HepG2 (cell line): Measurements from ENCODE around the gene SNRPB2. TPM values are rescaled to one million over a fixed set of nuclear protein-coding genes. Genes with fewer than 3 reads are reported as not detected.

Experiments used
- ATAC-seq: fragments of 200-7000 bp; cut with Tn5 transposase; 3 replicates; pipeline ENCODE4 v1.9.1; 2020; ENCODE audit warnings: mild to moderate bottlenecking, moderate library complexity
- BruUV-seq: library from RNA; stranded (reverse); fragments of 400-500 nt; replicated peaks from 2 replicates; lab custom pipeline; 2021; lab: Mats Ljungman, UMichigan
- CTCF ChIA-PET: fragments of 300-600 bp; formaldehyde crosslinking; extraction: SDS; loops from one replicate; lab custom pipeline; 2021; ENCODE audit warnings: low total read pairs, inconsistent platforms, low intra/inter-chr PET ratio; lab: Yijun Ruan, JAX
- POLR2A ChIA-PET: fragments of 350-600 bp; sonication (Branson Sonifier 250); formaldehyde crosslinking; loops from one replicate; lab custom pipeline; 2020; ENCODE audit warnings: antibody characterized with exemption, inconsistent platforms; lab: Yijun Ruan, JAX
- DNase-seq: peaks from one replicate; pipeline ENCODE4 v3.0.0-alpha.2; 2015; ENCODE audit warnings: low spot score
- FAIRE-seq: peaks from 3 replicates; lab custom pipeline; 2011; peaks lifted over from hg19 to GRCh38; lab: Jason Lieb, UNC
- H2AFZ ChIP-seq: one replicate; pipeline ENCODE4 v1.6.1; 2011; ENCODE audit warnings: low read length, inconsistent platforms
- H3K27ac ChIP-seq: fragments of 300-600 bp; 3 replicates; pipeline ENCODE4 v1.8.0; 2011; ENCODE audit warnings: mixed run types, mild to moderate bottlenecking, mixed read lengths, low read length, inconsistent platforms; ENCODE audit not compliant: insufficient read depth; ENCODE audit errors: extremely low read length
- H3K27me3 ChIP-seq, 2 experiments: fragments of 200-600 bp in 1 of 2; 2 replicates in 1 of 2; 3 replicates in 1 of 2; pipeline versions ENCODE4 v1.6.0 to v1.8.0; 2011; ENCODE audit warnings: low read length in 2 of 2, mild to moderate bottlenecking in 2 of 2, moderate library complexity in 2 of 2, inconsistent platforms in 1 of 2; ENCODE audit not compliant: insufficient read depth in 2 of 2, control insufficient read depth in 1 of 2
- H3K36me3 ChIP-seq, 2 experiments: fragments of 200-600 bp in 1 of 2; replicated peaks in 1 of 2; 2 replicates in 1 of 2; 3 replicates in 1 of 2; pipeline versions ENCODE4 v1.5.1 to v1.8.0; 2011; ENCODE audit warnings: low read length in 2 of 2, inconsistent platforms in 1 of 2; ENCODE audit not compliant: insufficient read depth in 2 of 2, control insufficient read depth in 1 of 2
- H3K4me1 ChIP-seq: 2 replicates; pipeline ENCODE4 v1.5.1; 2012; ENCODE audit warnings: low read length, inconsistent platforms; ENCODE audit not compliant: insufficient read depth
- H3K4me2 ChIP-seq: 2 replicates; pipeline ENCODE4 v1.6.0; 2011; ENCODE audit warnings: low read depth, low read length, inconsistent platforms
- H3K4me3 ChIP-seq, 3 experiments: fragments of 200-600 bp in 1 of 3; sonication (generic), shearing (Covaris generic) in 1 of 3; replicated peaks in 1 of 3; 2 replicates each; pipeline ENCODE4 v1.5.1; 2011 to 2016; ENCODE audit warnings: low read length in 3 of 3, inconsistent platforms in 2 of 3, low read depth in 2 of 3, mild to moderate bottlenecking in 2 of 3, control low read depth in 1 of 3, mixed read lengths in 1 of 3; ENCODE audit not compliant: insufficient read depth in 1 of 3
- H3K79me2 ChIP-seq: one replicate; pipeline ENCODE4 v1.6.1; 2011; ENCODE audit warnings: low read length, inconsistent platforms; ENCODE audit not compliant: insufficient read depth
- H3K9ac ChIP-seq: 2 replicates; pipeline ENCODE4 v1.6.0; 2011; ENCODE audit warnings: mild to moderate bottlenecking, low read depth, low read length, inconsistent platforms; ENCODE audit not compliant: insufficient read depth
- H3K9me3 ChIP-seq: 2 replicates; pipeline ENCODE4 v1.5.1; 2012; ENCODE audit warnings: mild to moderate bottlenecking, low read length
- H4K20me1 ChIP-seq: 2 replicates; pipeline ENCODE4 v1.6.0; 2011; ENCODE audit warnings: inconsistent platforms, mild to moderate bottlenecking, low read length, moderate library complexity; ENCODE audit not compliant: insufficient read depth
- GFI1 ChIP-seq: sonication (generic); formaldehyde crosslinking; IDR thresholded peaks from 2 replicates; pipeline ENCODE4 v1.5.0; 2020; ENCODE audit warnings: missing genetic modification reagents, mild to moderate bottlenecking, borderline replicate concordance
- ISX ChIP-seq: sonication (generic); formaldehyde crosslinking; conservative IDR thresholded peaks from 2 replicates; pipeline ENCODE4 v1.5.0; 2020; ENCODE audit warnings: missing genetic modification reagents
- MAFF ChIP-seq: IDR thresholded peaks from 2 replicates; pipeline ENCODE4 v1.6.1; 2011; ENCODE audit warnings: low read depth, low read length, improper control_type of control experiment
- MAFK ChIP-seq, 2 experiments: IDR thresholded peaks in 1 of 2; conservative IDR thresholded peaks in 1 of 2; 2 replicates each; pipeline ENCODE4 v1.6.1; 2011; ENCODE audit warnings: improper control_type of control experiment in 2 of 2, low read length in 2 of 2
- ZBTB49 ChIP-seq: sonication (generic); formaldehyde crosslinking; IDR thresholded peaks from 2 replicates; pipeline ENCODE4 v1.4.0; 2020; ENCODE audit warnings: missing genetic modification reagents, borderline replicate concordance
- ZNF382 ChIP-seq: sonication (generic); formaldehyde crosslinking; IDR thresholded peaks from 2 replicates; pipeline ENCODE4 v1.5.0; 2020; ENCODE audit warnings: missing genetic modification reagents, mild to moderate bottlenecking, borderline replicate concordance
- in situ Hi-C: cut with HindIII; loops from 2 replicates; pipeline ENCODE4 v1.10.0; 2017; ENCODE audit warnings: low pct_unique_long_range_greater_than_20kb; ENCODE audit not compliant: extremely low pct_ligation_motif_present
- intact Hi-C: fragments of 100-400 bp; cut with micrococcal nuclease; formaldehyde crosslinking; loops from one replicate; pipeline ENCODE4 v1.10.0; 2022; ENCODE audit not compliant: unreplicated experiment
- polyA plus RNA-seq, 8 experiments: library from polyadenylated mRNA; depleted of rRNA in 3 of 8; stranded (reverse) in 7 of 8; unstranded in 1 of 8; fragments of >200 nt; fragmentation: Illumina TruSeq in 4 of 8; extraction: Trizol in 4 of 8; gene quantifications; 2 replicates each; pipeline versions ENCODE4 v1.2.1 to v1.2.3, GENCODE V29; 2011 to 2016; ENCODE audit warnings: low read depth in 4 of 8, missing spikeins in 1 of 8, mixed read lengths in 1 of 8; ENCODE audit not compliant: insufficient read depth in 1 of 8
- total RNA-seq, 5 experiments: library from RNA; depleted of rRNA; stranded (reverse); fragments of >200 nt; fragmentation: Illumina TruSeq; extraction: Trizol; gene quantifications; 2 replicates each; pipeline ENCODE4 v1.2.3, GENCODE V29; 2016; ENCODE audit warnings: low read depth in 1 of 5

The SNRPB2 gene
- total and polyA plus RNA-seq, 2 of the 13 experiments (the other 11 are each of a cell fraction or from before 2014, with no cell fraction given) = 107 to 204 TPM

GRCh38 chr20:16709017-16709416, 20.8 kb upstream of the SNRPB2 start:
- CTCF ChIA-PET = no interaction called here
- peaks cover 5 to 20% of the 10 kb centered on the region in 2 experiments; a peak in 3 of 5 replicates for H3K27me3 ChIP-seq

More at GRCh38 chr20:16709017-16709416, 20.8 kb upstream of the SNRPB2 start:
- Histone ChIP-seq H3K27ac (no peak overlapping the region), H3K4me2 (no peak overlapping the region), H4K20me1 (no peaks in the 10 kb centered on the region), H3K4me3 (no peak overlapping the region), H3K79me2 (no peaks in the 10 kb centered on the region), H3K36me3 (no peaks in the 10 kb centered on the region), H3K9me3 (peaks cover 14% of the 10 kb centered on the region), H3K4me1 (peaks cover 19% of the 10 kb centered on the region), H2AFZ (no peak overlapping the region), H3K9ac (no peak overlapping the region)
- POLR2A ChIA-PET = no interaction called here
- no peak for FAIRE-seq
- TF ChIP-seq ZBTB49 (CRISPR knock-in tag) = no peak
- TF ChIP-seq ZNF382 (CRISPR knock-in tag) = no peak
- TF ChIP-seq MAFF = peak; percentile 81
- TF ChIP-seq MAFK (conservative IDR thresholded peaks at IDR 0.05 in 1 of 2, IDR thresholded peaks at IDR 0.05 in 1 of 2; ENCODE audit: low read length in 2 of 2) = peak; percentile 80 to 85
- TF ChIP-seq GFI1 (CRISPR knock-in tag) = no peak
- no peak for TF ChIP-seq ISX
- no peak for DNase-seq
- in situ Hi-C loops (no loop called here), intact Hi-C loops (no loop called here)
- no peak for ATAC-seq
- BruUV-seq = no TSS peak
